Astrocyte (in vitro differentiated cells and primary cell): ENCODE measurements around the gene AHNAK. TPM values are rescaled to one million over a fixed set of nuclear protein-coding genes. Genes with fewer than 3 reads are reported as not detected.

Source experiments
- DNase-seq: peaks from one replicate; pipeline ENCODE4 v3.0.0-alpha.2; 2010; ENCODE audit warnings: low read depth
- FAIRE-seq: peaks from 2 replicates; lab custom pipeline; 2011; peaks lifted over from hg19 to GRCh38; lab: Jason Lieb, UNC
- H2AFZ ChIP-seq: 2 replicates; pipeline ENCODE4 v1.6.0; 2012; ENCODE audit warnings: low read depth, low read length, inconsistent platforms
- H3K27ac ChIP-seq: 2 replicates; pipeline ENCODE4 v1.5.1; 2011; ENCODE audit warnings: low read depth, low read length, inconsistent platforms
- H3K27me3 ChIP-seq: 2 replicates; pipeline ENCODE4 v1.6.0; 2011; ENCODE audit warnings: low read length, inconsistent platforms; ENCODE audit not compliant: insufficient read depth
- H3K36me3 ChIP-seq: 2 replicates; pipeline ENCODE4 v1.5.1; 2011; ENCODE audit warnings: low read length, inconsistent platforms; ENCODE audit not compliant: insufficient read depth
- H3K4me1 ChIP-seq: 2 replicates; pipeline ENCODE4 v1.5.1; 2011; ENCODE audit warnings: low read length, inconsistent platforms; ENCODE audit not compliant: insufficient read depth
- H3K4me2 ChIP-seq: 2 replicates; pipeline ENCODE4 v1.6.0; 2012; ENCODE audit warnings: low read length, inconsistent platforms
- H3K4me3 ChIP-seq: 2 replicates; pipeline ENCODE4 v1.5.1; 2011; ENCODE audit warnings: low read depth, mild to moderate bottlenecking, low read length, inconsistent platforms; ENCODE audit not compliant: insufficient read depth
- H3K79me2 ChIP-seq: 2 replicates; pipeline ENCODE4 v1.6.0; 2012; ENCODE audit warnings: mild to moderate bottlenecking, low read length, inconsistent platforms; ENCODE audit not compliant: insufficient read depth
- H3K9ac ChIP-seq: 2 replicates; pipeline ENCODE4 v1.6.0; 2012; ENCODE audit warnings: mild to moderate bottlenecking, low read length, inconsistent platforms
- H3K9me3 ChIP-seq: 2 replicates; pipeline ENCODE4 v1.5.1; 2012; ENCODE audit warnings: low read depth, mild to moderate bottlenecking, low read length, inconsistent platforms; ENCODE audit not compliant: insufficient read depth
- H4K20me1 ChIP-seq: 2 replicates; pipeline ENCODE4 v1.6.0; 2012; ENCODE audit warnings: low read length, inconsistent platforms; ENCODE audit not compliant: insufficient read depth
- H3K27ac Mint-ChIP-seq: one replicate; pipeline ENCODE4 v1.8.0; 2021; ENCODE audit warnings: mild to moderate bottlenecking, mixed read lengths; ENCODE audit not compliant: unreplicated experiment
- H3K27me3 Mint-ChIP-seq: one replicate; pipeline ENCODE4 v1.8.0; 2021; ENCODE audit warnings: low read depth, mixed read lengths; ENCODE audit not compliant: unreplicated experiment
- H3K36me3 Mint-ChIP-seq: one replicate; pipeline ENCODE4 v1.8.0; 2021; ENCODE audit warnings: low read depth, mixed read lengths; ENCODE audit not compliant: unreplicated experiment
- H3K4me1 Mint-ChIP-seq: one replicate; pipeline ENCODE4 v1.8.0; 2021; ENCODE audit warnings: low read depth, mixed read lengths; ENCODE audit not compliant: unreplicated experiment
- H3K4me3 Mint-ChIP-seq: one replicate; pipeline ENCODE4 v1.8.0; 2021; ENCODE audit warnings: mild to moderate bottlenecking, moderate library complexity, mixed read lengths; ENCODE audit not compliant: unreplicated experiment
- H3K9me3 Mint-ChIP-seq: one replicate; pipeline ENCODE4 v1.8.0; 2021; ENCODE audit warnings: mild to moderate bottlenecking, mixed read lengths; ENCODE audit not compliant: unreplicated experiment
- CTCF ChIP-seq: IDR thresholded peaks from 2 replicates; pipeline ENCODE4 v1.5.1; 2011; ENCODE audit warnings: low read depth, mild to moderate bottlenecking, inconsistent platforms, low read length, moderate library complexity; ENCODE audit not compliant: insufficient read depth
- EZH2 ChIP-seq: IDR thresholded peaks from 2 replicates; pipeline ENCODE4 v1.6.1; 2012; ENCODE audit warnings: mild to moderate bottlenecking, low read length, inconsistent platforms; ENCODE audit not compliant: insufficient read depth
- total RNA-seq: library from RNA; stranded (reverse); gene quantifications from 2 replicates; pipeline ENCODE4 v1.2.1, GENCODE V29; 2021

Gene AHNAK
- total RNA-seq, 1 donor from 2014 or later: 378 TPM

- FAIRE-seq (no peak), DNase-seq (no peak)
- Histone ChIP-seq H3K79me2 (no peaks in the 10 kb centered on the region), H3K4me3 (peak overlapping the region; percentile 53), H3K27ac (peak overlapping the region; percentile 69), H3K4me1 (peaks cover 27% of the 10 kb centered on the region), H3K9me3 (no peaks in the 10 kb centered on the region), H2AFZ (peak overlapping the region; percentile 60), H3K9ac (peak overlapping the region; percentile 80), H3K27me3 (no peaks in the 10 kb centered on the region), H3K36me3 (no peaks in the 10 kb centered on the region), H3K4me2 (peak overlapping the region; percentile 84), H4K20me1 (no peaks in the 10 kb centered on the region)
- H3K9me3 Mint-ChIP-seq: peaks cover 6% of the 10 kb centered on the region
- peaks cover 4% of the 10 kb centered on the region for H3K36me3 Mint-ChIP-seq
- no peak overlapping the region for H3K27ac Mint-ChIP-seq
- no peaks in the 10 kb centered on the region for H3K4me1 Mint-ChIP-seq
- H3K27me3 Mint-ChIP-seq: peaks cover 38% of the 10 kb centered on the region
- H3K4me3 Mint-ChIP-seq: no peak overlapping the region
- no peak for TF ChIP-seq CTCF
- no peak for TF ChIP-seq EZH2
These were observed 103.0 kb downstream of the AHNAK start for GRCh38 chr11:62443390-62444235.

GRCh38 chr11:62439785-62440602 lies 106.6 kb downstream of the AHNAK start:
- Histone ChIP-seq H3K9ac (peak overlapping the region; percentile 40), H3K9me3 (no peaks in the 10 kb centered on the region), H3K79me2 (no peaks in the 10 kb centered on the region), H3K4me2 (peak overlapping the region; percentile 78), H2AFZ (peak overlapping the region; percentile 82), H3K27me3 (no peaks in the 10 kb centered on the region), H3K4me1 (peaks cover 25% of the 10 kb centered on the region), H4K20me1 (no peaks in the 10 kb centered on the region), H3K36me3 (no peaks in the 10 kb centered on the region), H3K27ac (peak overlapping the region; percentile 69), H3K4me3 (peak overlapping the region; percentile 6)
- FAIRE-seq (no peak), DNase-seq (peak; percentile 80)
- peaks cover 4% of the 10 kb centered on the region for H3K4me1 Mint-ChIP-seq
- no peaks in the 10 kb centered on the region for H3K9me3 Mint-ChIP-seq
- peaks cover 6% of the 10 kb centered on the region for H3K27me3 Mint-ChIP-seq
- H3K27ac Mint-ChIP-seq: no peak overlapping the region
- TF ChIP-seq CTCF (no peak), EZH2 (no peak)
- H3K4me3 Mint-ChIP-seq: no peak overlapping the region
- no peaks in the 10 kb centered on the region for H3K36me3 Mint-ChIP-seq
